Measurements from ENCODE around the gene RAB31.
A peak's percentile ranks its signal among the peaks of the same experiment; 100 is the strongest.

DNA sequence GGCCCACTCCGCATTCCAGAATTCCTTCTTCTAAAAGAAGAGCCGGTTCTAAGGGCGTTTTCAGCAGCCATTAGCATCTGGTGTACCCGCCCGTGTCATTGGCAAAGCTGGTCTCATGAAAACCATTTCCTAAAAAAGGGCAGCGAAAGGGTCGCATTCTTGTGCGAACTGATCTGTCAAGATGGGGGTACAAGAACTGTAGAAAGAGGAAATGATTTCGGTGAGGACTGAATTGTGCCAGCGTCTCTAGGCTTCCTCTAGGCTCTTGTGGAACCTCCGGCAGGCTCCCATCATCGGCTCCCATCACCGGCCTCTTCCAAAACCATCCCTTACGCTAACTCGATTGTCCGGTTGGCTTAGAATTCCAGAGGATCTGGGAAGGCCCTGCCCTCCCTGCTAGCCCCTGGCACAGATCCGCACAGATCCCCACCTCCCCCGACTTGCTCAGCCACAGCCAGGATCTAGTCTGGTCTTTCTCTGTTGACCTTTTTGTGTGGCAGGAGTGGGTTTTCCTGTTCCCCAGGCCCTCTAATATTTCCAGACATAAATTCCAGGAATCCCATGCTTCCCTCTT, 1.3 kb downstream of the RAB31 start:
- TF ChIP-seq CTCF (IDR thresholded peaks at IDR 0.05): no peak
- TF ChIP-seq POLR2A (IDR thresholded peaks at IDR 0.05): peak in 1 of 2 donors; percentile 9
